H1 (cell line): Measurements from ENCODE around the gene SHANK2. TPM values are rescaled to one million over a fixed set of nuclear protein-coding genes. Genes with fewer than 3 reads are reported as not detected.

ENCODE experiments used
- CTCF ChIA-PET: fragments of 300-600 bp; sonication (Branson Sonifier 250); formaldehyde crosslinking; loops from one replicate; lab custom pipeline; 2021; ENCODE audit not compliant: partially characterized antibody; lab: Charles Lee
- POLR2A ChIA-PET: fragments of 300-600 bp; sonication (Branson Sonifier 250); formaldehyde crosslinking; loops from one replicate; lab custom pipeline; 2021; ENCODE audit warnings: inconsistent platforms; ENCODE audit not compliant: partially characterized antibody; lab: Charles Lee
- DNase-seq, 2 experiments: peaks; one replicate each; pipeline versions ENCODE4 v3.0.0 to v3.0.0-alpha.2; 2010 to 2022; ENCODE audit warnings: low spot score in 2 of 2, low read depth in 1 of 2, mixed read lengths in 1 of 2
- FAIRE-seq: peaks from 2 replicates; lab custom pipeline; 2011; peaks lifted over from hg19 to GRCh38; lab: Jason Lieb, UNC
- H2AFZ ChIP-seq: 2 replicates; pipeline ENCODE4 v1.8.1; 2012; ENCODE audit warnings: low read length, inconsistent platforms
- H2AK5ac ChIP-seq: 2 replicates; pipeline ENCODE4 v1.6.1; 2013; ENCODE audit warnings: low read depth, low read length
- H2BK120ac ChIP-seq: replicated peaks from 2 replicates; pipeline ENCODE3; 2013; ENCODE audit warnings: low read depth, low read length, inconsistent platforms
- H2BK12ac ChIP-seq: 2 replicates; pipeline ENCODE4 v1.6.1; 2013; ENCODE audit warnings: low read depth, low read length
- H2BK15ac ChIP-seq: 2 replicates; pipeline ENCODE4 v1.6.1; 2013; ENCODE audit warnings: low read length
- H2BK20ac ChIP-seq: 2 replicates; pipeline ENCODE4 v1.6.1; 2013; ENCODE audit warnings: low read length
- H2BK5ac ChIP-seq: 2 replicates; pipeline ENCODE4 v1.6.1; 2013; ENCODE audit warnings: low read depth, low read length
- H3K14ac ChIP-seq: 2 replicates; pipeline ENCODE4 v1.6.1; 2013; ENCODE audit warnings: inconsistent platforms; ENCODE audit not compliant: insufficient read length
- H3K18ac ChIP-seq: 2 replicates; pipeline ENCODE4 v1.6.1; 2013; ENCODE audit warnings: low read length; ENCODE audit errors: extremely low read depth
- H3K23ac ChIP-seq: 2 replicates; pipeline ENCODE4 v1.6.1; 2013; ENCODE audit warnings: inconsistent platforms; ENCODE audit not compliant: insufficient read length
- H3K23me2 ChIP-seq: 2 replicates; pipeline ENCODE4 v1.6.1; 2013; ENCODE audit warnings: low read depth, low read length
- H3K27ac ChIP-seq: 2 replicates; pipeline ENCODE4 v1.6.1; 2011; ENCODE audit warnings: low read depth, low read length, inconsistent platforms
- H3K27me3 ChIP-seq, 4 experiments: replicated peaks in 1 of 4; 1 replicate in 1 of 4; 2 replicates in 3 of 4; pipeline versions ENCODE4 v1.6.1 to v1.8.1; 2011 to 2013; ENCODE audit warnings: low read length in 3 of 4, mild to moderate bottlenecking in 3 of 4, inconsistent platforms in 2 of 4, mixed read lengths in 2 of 4, moderate library complexity in 1 of 4; ENCODE audit not compliant: control insufficient read depth in 3 of 4, insufficient read depth in 3 of 4; ENCODE audit errors: extremely low read depth in 1 of 4
- H3K36me3 ChIP-seq, 4 experiments: 2 replicates each; pipeline versions ENCODE4 v1.6.1 to v1.8.1; 2011 to 2013; ENCODE audit warnings: mild to moderate bottlenecking in 4 of 4, low read length in 3 of 4, moderate library complexity in 2 of 4, control low read depth in 1 of 4, inconsistent platforms in 1 of 4; ENCODE audit not compliant: insufficient read depth in 4 of 4, control insufficient read depth in 2 of 4
- H3K4ac ChIP-seq: replicated peaks from 2 replicates; pipeline ENCODE3; 2013; ENCODE audit warnings: low read length, low read depth, mixed read lengths, inconsistent platforms; ENCODE audit not compliant: insufficient read length
- H3K4me1 ChIP-seq, 4 experiments: replicated peaks in 1 of 4; 1 replicate in 1 of 4; 2 replicates in 3 of 4; pipeline versions ENCODE4 v1.6.1 to v1.8.1; 2011 to 2013; ENCODE audit warnings: low read length in 3 of 4, inconsistent platforms in 2 of 4, mixed read lengths in 1 of 4; ENCODE audit not compliant: insufficient read depth in 4 of 4, control insufficient read depth in 3 of 4
- H3K4me2 ChIP-seq, 2 experiments: 2 replicates each; pipeline versions ENCODE4 v1.6.1 to v1.8.1; 2011 to 2013; ENCODE audit warnings: low read depth in 2 of 2, low read length in 2 of 2, control low read depth in 1 of 2, inconsistent platforms in 1 of 2, mild to moderate bottlenecking in 1 of 2; ENCODE audit not compliant: insufficient read depth in 1 of 2
- H3K4me3 ChIP-seq, 4 experiments: fragments of 200-600, 300-600 bp in 1 of 4; sonication (generic), shearing (Covaris generic), sonication (Bioruptor Twin) in 1 of 4; 2 replicates each; pipeline versions ENCODE4 v1.5.1 to v1.8.1; 2011 to 2016; ENCODE audit warnings: low read length in 4 of 4, low read depth in 3 of 4, control low read depth in 2 of 4, inconsistent platforms in 2 of 4, mild to moderate bottlenecking in 2 of 4, mixed read lengths in 1 of 4, moderate library complexity in 1 of 4; ENCODE audit not compliant: insufficient read depth in 2 of 4; ENCODE audit errors: extremely low read depth in 1 of 4
- H3K56ac ChIP-seq: replicated peaks from 2 replicates; pipeline ENCODE3; 2013; ENCODE audit warnings: low read depth, mild to moderate bottlenecking, mixed read lengths, low read length, inconsistent platforms; ENCODE audit not compliant: insufficient read length
- H3K79me1 ChIP-seq: 2 replicates; pipeline ENCODE4 v1.6.1; 2013; ENCODE audit warnings: low read depth, low read length, control low read depth
- H3K79me2 ChIP-seq, 2 experiments: 2 replicates each; pipeline versions ENCODE4 v1.6.1 to v1.8.1; 2012 to 2013; ENCODE audit warnings: low read length in 2 of 2, mild to moderate bottlenecking in 2 of 2, inconsistent platforms in 1 of 2; ENCODE audit not compliant: insufficient read depth in 2 of 2, control insufficient read depth in 1 of 2
- H3K9ac ChIP-seq, 4 experiments: replicated peaks in 1 of 4; 1 replicate in 1 of 4; 2 replicates in 3 of 4; pipeline versions ENCODE4 v1.6.1 to v1.8.1; 2011 to 2013; ENCODE audit warnings: low read depth in 3 of 4, low read length in 3 of 4, control low read depth in 2 of 4, mild to moderate bottlenecking in 2 of 4, moderate library complexity in 2 of 4, inconsistent platforms in 1 of 4; ENCODE audit errors: extremely low read depth in 1 of 4
- H3K9me3 ChIP-seq, 2 experiments: 2 replicates each; pipeline versions ENCODE4 v1.6.1 to v1.8.1; 2012 to 2013; ENCODE audit warnings: mild to moderate bottlenecking in 2 of 2, moderate library complexity in 2 of 2, control low read depth in 1 of 2, inconsistent platforms in 1 of 2, low read depth in 1 of 2, low read length in 1 of 2, mixed read lengths in 1 of 2; ENCODE audit not compliant: insufficient read depth in 2 of 2
- H4K20me1 ChIP-seq, 2 experiments: replicated peaks in 1 of 2; 2 replicates each; pipeline versions ENCODE3 to v1.8.1; 2011 to 2013; ENCODE audit warnings: inconsistent platforms in 2 of 2, low read length in 2 of 2, mild to moderate bottlenecking in 1 of 2; ENCODE audit not compliant: insufficient read depth in 2 of 2, control insufficient read depth in 1 of 2
- H4K5ac ChIP-seq: 2 replicates; pipeline ENCODE4 v1.6.1; 2013; ENCODE audit warnings: low read length, low read depth, mixed read lengths, inconsistent platforms; ENCODE audit not compliant: insufficient read length
- H4K8ac ChIP-seq: 2 replicates; pipeline ENCODE4 v1.8.0; 2013; ENCODE audit warnings: mild to moderate bottlenecking, moderate library complexity, low read length, inconsistent platforms; ENCODE audit not compliant: insufficient read depth; ENCODE audit errors: extremely low read depth
- H4K91ac ChIP-seq: replicated peaks from 2 replicates; pipeline ENCODE3; 2013; ENCODE audit warnings: low read length, mixed read lengths, inconsistent platforms; ENCODE audit not compliant: insufficient read length
- BRCA1 ChIP-seq: IDR thresholded peaks from 2 replicates; pipeline ENCODE4 v1.6.1; 2012; ENCODE audit warnings: low read depth, low read length, improper control_type of control experiment
- WGBS, 2 experiments: shearing (Covaris generic) in 1 of 2; methylation state at CpG; one replicate each; pipeline versions ENCODE4 v1.1.6 to v1.1.7; 2013 to 2015; ENCODE audit warnings: low lambda C conversion rate in 2 of 2, mixed read lengths in 2 of 2, inconsistent platforms in 1 of 2, low coverage in 1 of 2, missing lambda C conversion rate in 1 of 2; ENCODE audit not compliant: insufficient replicate concordance in 2 of 2, insufficient coverage in 1 of 2, insufficient read length in 1 of 2; ENCODE audit errors: extremely low coverage in 1 of 2, missing lambda C conversion rate in 1 of 2; 5-methylcytosine and 5-hydroxymethylcytosine counted together
- polyA plus RNA-seq, 7 experiments: library from polyadenylated mRNA; depleted of rRNA in 3 of 7; stranded (reverse) in 5 of 7; unstranded in 2 of 7; fragments of >200 nt in 5 of 7; fragments of 200-250 nt in 2 of 7; gene quantifications; 1 replicate in 5 of 7; 2 replicates in 1 of 7; 4 replicates in 1 of 7; pipeline versions ENCODE4 v1.2.1 to v1.2.3, GENCODE V29; 2011 to 2013; ENCODE audit warnings: missing spikeins in 2 of 7, mixed read lengths in 2 of 7
- total RNA-seq: library from RNA; stranded (reverse); fragmentation: NEBNext Ultra II Directional; extraction: Animal tissue kit (Norgen Biotek cat#: 25700); gene quantifications from 2 replicates; pipeline ENCODE4 v1.2.1, GENCODE V29; 2021

The SHANK2 gene
- total and polyA plus RNA-seq, 2 of the 8 experiments (the other 6 are each of a cell fraction or from before 2014, with no cell fraction given): 10.1 to 54.2 TPM

DNA sequence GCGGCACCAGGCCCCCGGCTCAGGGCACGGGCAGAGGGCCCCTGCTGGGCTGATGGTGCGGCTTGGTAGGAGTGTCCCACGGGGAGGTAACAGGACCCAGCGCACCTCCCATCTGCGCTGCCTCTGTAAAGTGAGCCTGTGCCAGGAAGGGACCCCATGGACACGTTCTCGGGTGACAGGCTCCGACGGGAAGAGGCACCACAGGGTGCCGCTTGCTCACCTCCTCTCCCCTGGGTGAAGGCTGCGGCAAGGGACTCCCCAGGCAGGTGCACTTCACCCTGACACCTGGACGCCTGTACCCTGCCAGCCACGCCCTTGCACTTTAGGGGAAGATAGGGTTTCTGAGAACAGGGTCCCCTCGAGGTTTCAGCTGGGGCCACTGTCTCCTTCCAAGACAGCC lies 48.1 kb downstream of the SHANK2 start:
- Histone ChIP-seq H3K18ac (no peak overlapping the region), H2AK5ac (no peak overlapping the region), H3K79me1 (peaks cover 15% of the 10 kb centered on the region), H3K27ac (no peak overlapping the region), H3K27me3 (no peaks in the 10 kb centered on the region), H3K36me3 (peaks cover 0 to 2% (median 0%) of the 10 kb centered on the region in 4 experiments; a peak in 2 of 8 replicates), H3K4ac (no peak overlapping the region), H4K8ac (peak overlapping the region; percentile 43), H3K4me3 (no peak overlapping the region), H4K20me1 (peaks cover 14 to 29% of the 10 kb centered on the region in 2 experiments), H2BK20ac (no peak overlapping the region), H3K56ac (no peak overlapping the region), H3K4me2 (no peak overlapping the region), H4K5ac (no peak overlapping the region), H3K23ac (no peak overlapping the region), H2AFZ (no peak overlapping the region), H2BK15ac (no peak overlapping the region), H2BK12ac (no peak overlapping the region), H2BK120ac (no peak overlapping the region), H3K79me2 (peaks cover 0 to 70% of the 10 kb centered on the region in 2 experiments; a peak in 2 of 4 replicates), H3K14ac (no peak overlapping the region), H3K9ac (no peak overlapping the region), H2BK5ac (no peak overlapping the region), H3K9me3 (peaks cover 0 to 2% of the 10 kb centered on the region in 2 experiments; a peak in 1 of 4 replicates), H3K4me1 (peaks cover 0 to 13% (median 5%) of the 10 kb centered on the region in 4 experiments; a peak in 5 of 7 replicates), H4K91ac (no peak overlapping the region), H3K23me2 (no peaks in the 10 kb centered on the region)
- POLR2A ChIA-PET: interaction anchor here (1.2 to 1.6 kb wide), 2 partner anchors 42 to 47 kb away, joined by 3 to 5 read pairs; no protein-coding TSS in a partner anchor
- CTCF ChIA-PET: interaction anchor here (1.0 kb wide), 1 partner anchor 622 kb away, joined by 3 read pairs; no protein-coding TSS in a partner anchor
- 86% methylated on average over 15 of the region's 16 CpGs; no CpG with 5 or more reads in 1 of the 2 experiments for WGBS, 2 experiments
- DNase-seq: no peak
- FAIRE-seq: no peak
- TF ChIP-seq BRCA1: no peak
